ENCODE data around the gene RNF133. TPM values are rescaled to one million over a fixed set of nuclear protein-coding genes. Genes with fewer than 3 reads are reported as not detected.

Gene RNF133
- total RNA-seq, 1 donor from 2014 or later = 0.26 TPM

- DNase-seq (ENCODE audit: low read depth) = no peak
- Histone ChIP-seq H3K36me3 (ENCODE audit: control insufficient read depth, insufficient read depth, low read length) (no peaks in the 10 kb centered on the region), H3K4me3 (ENCODE audit: low read depth, low read length) (no peak within 1 kb of the TSS), H3K27me3 (ENCODE audit: control insufficient read depth, insufficient read depth, low read length) (no peaks in the 10 kb centered on the region)
- TF ChIP-seq, protein P1, sequence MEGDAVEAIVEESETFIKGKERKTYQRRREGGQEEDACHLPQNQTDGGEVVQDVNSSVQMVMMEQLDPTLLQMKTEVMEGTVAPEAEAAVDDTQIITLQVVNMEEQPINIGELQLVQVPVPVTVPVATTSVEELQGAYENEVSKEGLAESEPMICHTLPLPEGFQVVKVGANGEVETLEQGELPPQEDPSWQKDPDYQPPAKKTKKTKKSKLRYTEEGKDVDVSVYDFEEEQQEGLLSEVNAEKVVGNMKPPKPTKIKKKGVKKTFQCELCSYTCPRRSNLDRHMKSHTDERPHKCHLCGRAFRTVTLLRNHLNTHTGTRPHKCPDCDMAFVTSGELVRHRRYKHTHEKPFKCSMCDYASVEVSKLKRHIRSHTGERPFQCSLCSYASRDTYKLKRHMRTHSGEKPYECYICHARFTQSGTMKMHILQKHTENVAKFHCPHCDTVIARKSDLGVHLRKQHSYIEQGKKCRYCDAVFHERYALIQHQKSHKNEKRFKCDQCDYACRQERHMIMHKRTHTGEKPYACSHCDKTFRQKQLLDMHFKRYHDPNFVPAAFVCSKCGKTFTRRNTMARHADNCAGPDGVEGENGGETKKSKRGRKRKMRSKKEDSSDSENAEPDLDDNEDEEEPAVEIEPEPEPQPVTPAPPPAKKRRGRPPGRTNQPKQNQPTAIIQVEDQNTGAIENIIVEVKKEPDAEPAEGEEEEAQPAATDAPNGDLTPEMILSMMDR (IDR thresholded peaks at IDR 0.05; ENCODE audit: insufficient read depth, low read length, severe bottlenecking) = no peak
- FAIRE-seq = no peak
These were observed 4.1 kb upstream of the RNF133 start, which contains the start of gene RNF148 for GRCh38 chr7:122702872-122703510. Gene RNF148 (minus strand): TSS chr7:122702922. CDS start chr7:122702750, 172 bp downstream.

- FAIRE-seq (no peak), DNase-seq (ENCODE audit: low read depth) (no peak)
- Histone ChIP-seq H3K27me3 (ENCODE audit: control insufficient read depth, insufficient read depth, low read length) (no peaks in the 10 kb centered on the region), H3K4me3 (ENCODE audit: low read depth, low read length) (no peak overlapping the region), H3K36me3 (ENCODE audit: control insufficient read depth, insufficient read depth, low read length) (no peaks in the 10 kb centered on the region)
- TF ChIP-seq, protein P1 (IDR thresholded peaks at IDR 0.05; ENCODE audit: insufficient read depth, low read length, severe bottlenecking) = no peak
These were observed 3.1 kb downstream of the RNF133 start for GRCh38 chr7:122695816-122696215.

DNA sequence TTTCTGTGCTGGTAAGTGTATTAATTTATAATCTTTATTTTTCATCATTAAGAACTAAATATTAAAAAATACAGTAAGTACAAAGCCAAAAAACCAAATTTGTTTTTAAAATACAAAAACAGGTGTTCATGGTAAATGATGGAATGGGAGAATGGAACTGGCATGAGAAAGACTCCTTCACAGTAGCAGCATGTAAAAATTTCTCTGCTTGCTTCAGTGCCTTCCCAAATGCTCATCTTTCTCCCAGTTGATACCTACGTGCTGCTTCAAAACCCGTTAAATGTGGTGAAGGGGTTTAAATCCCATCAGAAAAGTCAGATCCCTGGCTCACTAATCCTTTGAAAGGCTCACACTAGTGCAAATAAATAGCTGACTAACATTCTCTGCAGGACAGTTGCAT lies 4.2 kb downstream of the RNF133 start:
- Histone ChIP-seq H3K27me3 (ENCODE audit: control insufficient read depth, insufficient read depth, low read length) (no peaks in the 10 kb centered on the region), H3K36me3 (ENCODE audit: control insufficient read depth, insufficient read depth, low read length) (no peaks in the 10 kb centered on the region)
- DNase-seq (ENCODE audit: low read depth) = no peak

DNA sequence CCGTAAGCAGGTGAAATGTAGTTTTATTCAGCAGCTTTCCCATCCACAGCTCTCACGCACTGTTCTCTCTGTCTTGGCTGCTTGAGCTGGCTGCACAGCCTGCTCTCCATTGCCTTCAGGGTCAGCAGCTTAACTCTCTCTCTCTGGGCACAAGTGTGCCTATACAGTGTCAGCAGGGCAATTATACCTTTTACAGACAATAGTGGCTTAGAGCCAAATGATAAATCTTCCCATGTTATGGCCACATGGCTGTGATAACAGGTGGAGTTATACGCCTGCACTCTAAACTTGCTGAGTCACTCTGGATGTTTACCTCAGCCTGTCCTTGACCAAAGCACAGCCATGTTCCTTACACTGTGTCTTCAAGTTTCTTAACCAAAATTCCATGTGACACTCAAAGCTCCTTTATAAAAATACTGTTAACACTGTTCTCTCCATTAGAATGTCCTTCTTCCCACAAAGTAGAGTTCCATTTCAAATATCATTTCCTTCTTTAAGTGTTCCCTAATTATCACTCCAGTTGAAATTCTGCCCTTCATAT lies 6.1 kb downstream of the RNF133 start:
- no peaks in the 10 kb centered on the region for H3K36me3 ChIP-seq (ENCODE audit: control insufficient read depth, insufficient read depth, low read length)
- FAIRE-seq (no peak), DNase-seq (ENCODE audit: low read depth) (no peak)
- H3K27me3 ChIP-seq (ENCODE audit: control insufficient read depth, insufficient read depth, low read length) = no peaks in the 10 kb centered on the region
- H3K4me3 ChIP-seq (ENCODE audit: low read depth, low read length) = no peak overlapping the region
- TF ChIP-seq, protein P1 (IDR thresholded peaks at IDR 0.05; ENCODE audit: insufficient read depth, low read length, severe bottlenecking) = no peak

More for the DNA sequence above, 4.2 kb downstream of the RNF133 start:
- TF ChIP-seq, protein P1 (IDR thresholded peaks at IDR 0.05; ENCODE audit: insufficient read depth, low read length, severe bottlenecking) = no peak
- H3K4me3 ChIP-seq (ENCODE audit: low read depth, low read length) = no peak overlapping the region
- FAIRE-seq = no peak

- no peak for FAIRE-seq
- no peaks in the 10 kb centered on the region for H3K27me3 ChIP-seq (ENCODE audit: control insufficient read depth, insufficient read depth, low read length)
- TF ChIP-seq, protein P1 (IDR thresholded peaks at IDR 0.05; ENCODE audit: insufficient read depth, low read length, severe bottlenecking) = no peak
- DNase-seq (ENCODE audit: low read depth) = no peak
- H3K4me3 ChIP-seq (ENCODE audit: low read depth, low read length) = no peak overlapping the region
- H3K36me3 ChIP-seq (ENCODE audit: control insufficient read depth, insufficient read depth, low read length) = no peaks in the 10 kb centered on the region
These were observed 7.2 kb downstream of the RNF133 start for GRCh38 chr7:122691569-122692235.

Data from bronchial epithelial cell (primary cell).